AG08395 (cell line): ENCODE results near the gene KCNK6.
"Not testable (repeated sequence)": the region's sequence is repeated elsewhere in the genome, so short reads cannot be mapped to it uniquely, and the experiment has no call there.

Experiments
- DNase-seq: peaks from one replicate; pipeline ENCODE4 v3.0.0; 2012; ENCODE audit warnings: mixed read lengths, low spot score

KCNK6 gene

DNA sequence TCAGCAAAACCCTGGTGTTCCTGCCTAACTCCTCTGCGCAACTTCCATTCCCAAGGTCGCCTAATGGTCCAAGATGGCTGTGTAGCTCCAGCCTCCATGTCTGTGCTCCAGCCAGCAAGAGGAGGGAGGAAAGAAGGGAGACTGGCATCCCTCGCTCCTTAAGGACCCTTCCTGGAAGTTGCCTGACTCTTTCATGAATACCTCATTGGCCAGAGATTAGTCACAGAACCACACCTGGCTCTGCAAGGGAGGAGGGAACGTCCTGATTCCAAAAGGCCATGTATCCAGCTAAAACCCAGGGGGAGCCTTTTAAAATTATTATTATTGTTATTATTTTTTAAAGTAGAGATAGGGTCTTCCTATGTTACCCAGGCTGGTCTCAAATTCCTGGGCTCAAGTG is 4.8 kb downstream of the KCNK6 start:
- DNase-seq, result no peak

DNA sequence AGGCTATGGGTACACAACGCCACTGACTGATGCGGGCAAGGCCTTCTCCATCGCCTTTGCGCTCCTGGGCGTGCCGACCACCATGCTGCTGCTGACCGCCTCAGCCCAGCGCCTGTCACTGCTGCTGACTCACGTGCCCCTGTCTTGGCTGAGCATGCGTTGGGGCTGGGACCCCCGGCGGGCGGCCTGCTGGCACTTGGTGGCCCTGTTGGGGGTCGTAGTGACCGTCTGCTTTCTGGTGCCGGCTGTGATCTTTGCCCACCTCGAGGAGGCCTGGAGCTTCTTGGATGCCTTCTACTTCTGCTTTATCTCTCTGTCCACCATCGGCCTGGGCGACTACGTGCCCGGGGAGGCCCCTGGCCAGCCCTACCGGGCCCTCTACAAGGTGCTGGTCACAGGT is 6.9 kb downstream of the KCNK6 start:
- DNase-seq, result no peak

- DNase-seq, result no peak
Measured at GRCh38 chr19:38329651-38330050, 10.0 kb downstream of the KCNK6 start.

DNA sequence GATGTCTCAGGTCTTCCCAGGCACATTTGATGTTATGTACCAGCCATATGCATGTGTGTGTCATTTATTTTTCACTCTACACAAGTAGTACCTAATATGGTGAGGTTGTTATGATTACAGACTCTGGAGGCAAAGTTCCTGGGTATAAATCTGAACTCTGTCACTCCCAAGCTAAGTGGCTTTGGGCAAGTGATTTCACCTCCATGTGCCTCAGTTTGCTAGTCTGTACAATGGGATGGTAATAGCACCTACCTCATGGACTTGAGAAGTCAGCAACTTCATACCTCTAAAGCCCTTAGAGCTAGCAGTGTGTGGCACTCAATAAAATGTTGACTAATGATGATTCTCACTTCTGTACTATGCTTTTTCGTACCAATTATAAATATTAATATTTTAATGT is 12.1 kb downstream of the KCNK6 start:
- no peak for DNase-seq

- no peak for DNase-seq
Measured at GRCh38 chr19:38333245-38333644, 13.6 kb downstream of the KCNK6 start.

- peak; percentile 97 for DNase-seq
Measured at GRCh38 chr19:38335949-38336637, 16.4 kb downstream of the KCNK6 start.

DNA sequence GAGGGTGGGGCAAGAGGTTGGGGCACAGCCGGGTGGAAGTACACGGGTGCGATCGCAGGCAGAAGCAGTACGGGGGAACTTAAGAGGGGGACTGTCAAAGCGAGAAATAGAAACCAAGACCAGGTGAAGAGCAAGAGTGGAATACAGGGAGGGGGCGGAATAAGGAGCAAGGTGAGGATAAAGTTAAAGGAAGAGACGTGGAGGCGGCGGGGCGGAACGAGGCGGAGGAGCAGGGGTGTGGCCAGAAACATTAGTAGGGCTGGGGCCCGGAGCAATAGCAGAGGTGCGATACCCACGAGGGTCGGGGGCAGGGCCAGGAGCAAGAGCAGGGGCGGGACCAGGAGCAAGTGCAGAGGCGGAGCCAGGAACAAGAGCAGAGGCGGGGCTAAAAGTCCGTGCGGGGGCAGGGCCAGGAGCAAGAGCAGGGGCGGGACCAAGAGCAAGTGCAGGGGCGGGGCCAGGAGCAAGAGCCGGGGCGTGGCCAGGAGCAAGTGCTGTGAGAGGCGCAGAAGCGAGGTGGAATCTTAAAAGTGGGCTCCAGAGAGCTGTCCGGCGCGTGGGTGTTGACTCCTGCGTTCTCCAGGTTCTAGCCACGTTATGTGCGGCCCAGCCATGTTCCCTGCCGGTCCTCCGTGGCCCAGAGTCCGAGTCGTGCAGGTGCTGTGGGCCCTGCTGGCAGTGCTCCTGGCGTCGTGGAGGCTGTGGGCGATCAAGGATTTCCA is 17.2 kb downstream of the KCNK6 start:
- peak; percentile 90 for DNase-seq

DNA sequence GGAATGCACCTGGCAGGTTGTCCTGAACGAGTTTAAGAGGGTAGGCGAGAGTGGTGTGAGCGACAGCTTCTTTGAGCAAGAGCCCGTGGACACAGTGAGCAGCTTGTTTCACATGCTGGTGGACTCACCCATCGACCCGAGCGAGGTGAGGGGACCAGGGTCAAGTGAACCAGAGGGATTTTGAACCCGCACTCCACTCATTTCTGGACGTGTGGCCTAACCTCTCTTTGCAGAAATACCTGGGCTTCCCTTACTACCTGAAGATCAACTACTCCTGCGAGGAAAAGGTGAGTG is 17.7 kb downstream of the KCNK6 start:
- no peak for DNase-seq

GRCh38 chr19:38339011-38339410 is 19.4 kb downstream of the KCNK6 start:
- not testable (repeated sequence) for DNase-seq

GRCh38 chr19:38340927-38341326 is 21.3 kb downstream of the KCNK6 start:
- no peak for DNase-seq

- no peak for DNase-seq
Measured at GRCh38 chr19:38346837-38347236, 27.2 kb downstream of the KCNK6 start.

DNA sequence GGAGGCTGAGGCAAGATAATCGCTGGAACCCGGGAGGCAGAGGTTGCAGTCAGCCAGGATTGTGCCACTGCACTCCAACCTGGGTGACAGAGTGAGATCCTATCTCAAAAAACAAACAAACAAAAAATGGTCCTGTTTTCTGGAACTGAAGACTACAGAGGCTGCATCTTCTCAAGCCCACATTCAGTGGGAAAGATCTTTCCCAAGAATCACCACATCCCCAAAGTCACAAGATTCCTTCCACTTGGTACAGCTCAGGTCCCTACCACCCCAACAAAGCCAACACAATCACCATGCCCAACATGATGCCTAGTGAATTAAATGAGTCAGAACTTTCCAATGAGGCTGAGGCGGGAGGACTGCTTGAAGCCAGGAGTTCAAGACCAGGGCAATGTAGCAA is 31.2 kb downstream of the KCNK6 start:
- no peak for DNase-seq

DNA sequence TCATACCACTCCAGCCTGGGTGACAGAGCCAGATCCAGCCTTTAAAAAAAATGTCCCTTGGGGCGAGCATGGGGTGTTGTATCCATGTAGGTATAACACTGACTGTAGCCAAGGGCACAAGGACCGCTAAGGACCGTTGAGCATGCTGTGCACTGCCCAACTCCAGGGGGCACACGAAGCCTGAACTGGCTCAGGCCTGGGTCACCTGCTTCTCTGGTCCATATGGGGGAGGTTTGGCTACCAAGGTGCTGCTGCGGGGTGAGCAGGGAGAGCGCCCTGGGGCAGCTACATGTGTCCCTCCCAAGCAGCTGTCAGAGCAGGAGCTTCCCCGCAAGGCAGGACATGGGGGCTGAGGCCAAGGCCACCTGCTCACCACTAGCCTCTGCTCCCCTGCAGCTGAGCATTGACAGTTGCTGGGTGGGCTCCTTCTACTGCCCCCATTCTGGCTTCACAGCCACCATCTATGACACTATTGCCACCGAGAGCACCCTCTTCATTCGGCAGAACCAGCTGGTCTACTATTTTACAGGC is 32.3 kb downstream of the KCNK6 start:
- DNase-seq, result no peak

DNA sequence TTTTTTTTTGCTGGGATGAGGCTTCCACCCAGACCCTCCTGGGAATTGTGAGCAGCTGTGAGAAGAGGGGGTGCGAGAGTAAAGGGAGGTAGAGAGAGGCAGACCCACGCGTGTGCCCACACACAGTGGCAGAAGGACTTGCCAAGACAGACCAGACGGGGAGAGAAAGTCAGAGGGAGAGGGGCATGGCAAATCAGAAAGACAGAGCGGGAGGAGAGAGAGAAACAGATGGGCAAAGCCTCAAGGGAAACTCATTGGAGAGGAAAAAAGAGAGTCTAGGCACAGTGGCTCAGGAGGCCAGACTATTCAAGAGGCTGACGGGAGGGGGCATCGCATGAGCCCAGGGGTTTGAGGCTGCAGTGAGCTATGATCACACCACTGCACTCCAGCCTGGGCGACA is 33.0 kb downstream of the KCNK6 start:
- DNase-seq, result no peak

GRCh38 chr19:38355728-38356725 is 36.4 kb downstream of the KCNK6 start:
- no peak for DNase-seq

DNA sequence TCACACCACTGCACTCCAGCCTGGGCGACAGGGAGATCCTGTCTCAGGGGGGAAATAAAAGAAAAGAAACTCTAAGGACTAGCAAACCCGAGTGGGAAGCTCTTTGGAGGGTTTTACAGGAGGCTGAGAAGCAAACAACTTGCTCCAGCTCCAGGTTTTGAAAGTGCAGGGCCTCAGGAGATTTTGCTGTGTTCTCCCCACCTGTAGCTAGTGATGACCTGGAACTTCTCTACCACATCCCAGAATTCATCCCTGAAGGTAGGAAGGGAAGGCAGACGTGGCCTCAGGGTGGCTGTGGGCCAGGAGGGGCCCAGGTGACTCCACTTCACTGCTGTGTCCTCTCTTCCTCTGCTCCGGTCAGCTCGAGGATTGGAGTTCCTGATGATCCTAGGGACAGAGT is 38.4 kb downstream of the KCNK6 start:
- no peak for DNase-seq

GRCh38 chr19:38359242-38360021 is 39.8 kb downstream of the KCNK6 start:
- no peak for DNase-seq

DNA sequence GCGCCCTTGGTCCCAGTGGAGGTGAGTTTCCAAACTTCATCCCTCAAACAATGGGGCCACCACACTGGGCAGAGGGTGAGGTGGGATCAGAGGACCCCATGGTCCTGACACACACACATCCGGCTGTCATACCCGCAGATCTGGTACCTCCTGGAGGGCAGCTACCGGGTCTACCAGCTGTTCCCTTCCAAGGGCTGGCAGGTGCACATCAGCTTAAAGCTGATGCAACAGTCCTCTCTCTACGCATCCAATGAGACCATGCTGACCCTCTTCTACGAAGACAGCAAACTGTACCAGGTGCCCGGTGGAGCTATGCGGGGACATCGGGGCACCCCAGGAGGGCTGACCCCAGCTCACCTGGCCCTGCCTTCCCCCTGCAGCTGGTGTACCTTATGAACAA is 40.7 kb downstream of the KCNK6 start:
- no peak for DNase-seq

- no peak for DNase-seq
Measured at GRCh38 chr19:38360839-38361631, 41.4 kb downstream of the KCNK6 start.

- peak; percentile 85 for DNase-seq
Measured at GRCh38 chr19:38361633-38362075, 42.0 kb downstream of the KCNK6 start.
